Breast epithelium (tissue), 3 donors: ENCODE data around the gene SRSF11.

Experiments used
- CTCF ChIP-seq, 3 donors: fragments of 450-650 bp; IDR thresholded peaks; one replicate each; pipeline ENCODE4 v1.5.1; 2016 to 2017; ENCODE audit warnings: antibody characterized with exemption in 3 of 3, mild to moderate bottlenecking in 3 of 3, moderate library complexity in 3 of 3
- POLR2A ChIP-seq: fragments of 450-650 bp; IDR thresholded peaks from one replicate; pipeline ENCODE4 v1.6.1; 2016; ENCODE audit warnings: antibody characterized with exemption, mild to moderate bottlenecking, moderate library complexity

GRCh38 chr1:70299472-70299871 lies 78.3 kb downstream of the SRSF11 start:
- no peak for TF ChIP-seq CTCF (IDR thresholded peaks at IDR 0.05)
- no peak for TF ChIP-seq POLR2A
